Measurements from ENCODE around the gene GIGYF2.

DNA sequence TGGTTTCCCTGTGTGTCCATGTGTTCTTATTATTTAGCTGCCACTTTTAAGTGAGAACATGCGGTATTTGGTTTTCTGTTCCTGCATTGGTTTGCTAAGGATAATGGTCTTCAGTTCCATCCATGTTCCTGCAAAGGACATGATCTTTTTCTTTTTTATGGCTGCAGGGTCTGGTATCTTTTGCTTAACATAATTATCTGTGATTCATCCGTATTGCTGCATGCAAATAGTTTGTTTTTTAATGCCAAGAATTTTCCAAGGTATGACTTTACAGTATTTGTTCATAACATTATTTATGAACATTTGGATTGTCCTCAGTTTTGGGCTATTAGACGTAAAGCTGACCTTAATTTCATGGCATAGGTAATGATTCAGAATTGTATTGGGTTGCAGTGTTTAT is 17.8 kb downstream of the GIGYF2 start:
- TF ChIP-seq EZH2 (IDR thresholded peaks at IDR 0.05; ENCODE audit: borderline replicate concordance, low read depth, low read length, severe bottlenecking) = no peak
- TF ChIP-seq, protein P1, sequence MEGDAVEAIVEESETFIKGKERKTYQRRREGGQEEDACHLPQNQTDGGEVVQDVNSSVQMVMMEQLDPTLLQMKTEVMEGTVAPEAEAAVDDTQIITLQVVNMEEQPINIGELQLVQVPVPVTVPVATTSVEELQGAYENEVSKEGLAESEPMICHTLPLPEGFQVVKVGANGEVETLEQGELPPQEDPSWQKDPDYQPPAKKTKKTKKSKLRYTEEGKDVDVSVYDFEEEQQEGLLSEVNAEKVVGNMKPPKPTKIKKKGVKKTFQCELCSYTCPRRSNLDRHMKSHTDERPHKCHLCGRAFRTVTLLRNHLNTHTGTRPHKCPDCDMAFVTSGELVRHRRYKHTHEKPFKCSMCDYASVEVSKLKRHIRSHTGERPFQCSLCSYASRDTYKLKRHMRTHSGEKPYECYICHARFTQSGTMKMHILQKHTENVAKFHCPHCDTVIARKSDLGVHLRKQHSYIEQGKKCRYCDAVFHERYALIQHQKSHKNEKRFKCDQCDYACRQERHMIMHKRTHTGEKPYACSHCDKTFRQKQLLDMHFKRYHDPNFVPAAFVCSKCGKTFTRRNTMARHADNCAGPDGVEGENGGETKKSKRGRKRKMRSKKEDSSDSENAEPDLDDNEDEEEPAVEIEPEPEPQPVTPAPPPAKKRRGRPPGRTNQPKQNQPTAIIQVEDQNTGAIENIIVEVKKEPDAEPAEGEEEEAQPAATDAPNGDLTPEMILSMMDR (IDR thresholded peaks at IDR 0.05; ENCODE audit: borderline replicate concordance, extremely low read depth, low read length, poor library complexity, severe bottlenecking) = no peak
